Astrocyte (in vitro differentiated cells and primary cell): ENCODE measurements around the gene APOH. TPM values are rescaled to one million over a fixed set of nuclear protein-coding genes. Genes with fewer than 3 reads are reported as not detected.

Source experiments
- DNase-seq: peaks from one replicate; pipeline ENCODE4 v3.0.0-alpha.2; 2010; ENCODE audit warnings: low read depth
- FAIRE-seq: peaks from 2 replicates; lab custom pipeline; 2011; peaks lifted over from hg19 to GRCh38; lab: Jason Lieb, UNC
- H2AFZ ChIP-seq: 2 replicates; pipeline ENCODE4 v1.6.0; 2012; ENCODE audit warnings: low read depth, low read length, inconsistent platforms
- H3K27ac ChIP-seq: 2 replicates; pipeline ENCODE4 v1.5.1; 2011; ENCODE audit warnings: low read depth, low read length, inconsistent platforms
- H3K27me3 ChIP-seq: 2 replicates; pipeline ENCODE4 v1.6.0; 2011; ENCODE audit warnings: low read length, inconsistent platforms; ENCODE audit not compliant: insufficient read depth
- H3K36me3 ChIP-seq: 2 replicates; pipeline ENCODE4 v1.5.1; 2011; ENCODE audit warnings: low read length, inconsistent platforms; ENCODE audit not compliant: insufficient read depth
- H3K4me1 ChIP-seq: 2 replicates; pipeline ENCODE4 v1.5.1; 2011; ENCODE audit warnings: low read length, inconsistent platforms; ENCODE audit not compliant: insufficient read depth
- H3K4me2 ChIP-seq: 2 replicates; pipeline ENCODE4 v1.6.0; 2012; ENCODE audit warnings: low read length, inconsistent platforms
- H3K4me3 ChIP-seq: 2 replicates; pipeline ENCODE4 v1.5.1; 2011; ENCODE audit warnings: low read depth, mild to moderate bottlenecking, low read length, inconsistent platforms; ENCODE audit not compliant: insufficient read depth
- H3K79me2 ChIP-seq: 2 replicates; pipeline ENCODE4 v1.6.0; 2012; ENCODE audit warnings: mild to moderate bottlenecking, low read length, inconsistent platforms; ENCODE audit not compliant: insufficient read depth
- H3K9ac ChIP-seq: 2 replicates; pipeline ENCODE4 v1.6.0; 2012; ENCODE audit warnings: mild to moderate bottlenecking, low read length, inconsistent platforms
- H3K9me3 ChIP-seq: 2 replicates; pipeline ENCODE4 v1.5.1; 2012; ENCODE audit warnings: low read depth, mild to moderate bottlenecking, low read length, inconsistent platforms; ENCODE audit not compliant: insufficient read depth
- H4K20me1 ChIP-seq: 2 replicates; pipeline ENCODE4 v1.6.0; 2012; ENCODE audit warnings: low read length, inconsistent platforms; ENCODE audit not compliant: insufficient read depth
- H3K27ac Mint-ChIP-seq: one replicate; pipeline ENCODE4 v1.8.0; 2021; ENCODE audit warnings: mild to moderate bottlenecking, mixed read lengths; ENCODE audit not compliant: unreplicated experiment
- H3K27me3 Mint-ChIP-seq: one replicate; pipeline ENCODE4 v1.8.0; 2021; ENCODE audit warnings: low read depth, mixed read lengths; ENCODE audit not compliant: unreplicated experiment
- H3K36me3 Mint-ChIP-seq: one replicate; pipeline ENCODE4 v1.8.0; 2021; ENCODE audit warnings: low read depth, mixed read lengths; ENCODE audit not compliant: unreplicated experiment
- H3K4me1 Mint-ChIP-seq: one replicate; pipeline ENCODE4 v1.8.0; 2021; ENCODE audit warnings: low read depth, mixed read lengths; ENCODE audit not compliant: unreplicated experiment
- H3K4me3 Mint-ChIP-seq: one replicate; pipeline ENCODE4 v1.8.0; 2021; ENCODE audit warnings: mild to moderate bottlenecking, moderate library complexity, mixed read lengths; ENCODE audit not compliant: unreplicated experiment
- H3K9me3 Mint-ChIP-seq: one replicate; pipeline ENCODE4 v1.8.0; 2021; ENCODE audit warnings: mild to moderate bottlenecking, mixed read lengths; ENCODE audit not compliant: unreplicated experiment
- EZH2 ChIP-seq: IDR thresholded peaks from 2 replicates; pipeline ENCODE4 v1.6.1; 2012; ENCODE audit warnings: mild to moderate bottlenecking, low read length, inconsistent platforms; ENCODE audit not compliant: insufficient read depth
- total RNA-seq: library from RNA; stranded (reverse); gene quantifications from 2 replicates; pipeline ENCODE4 v1.2.1, GENCODE V29; 2021
- TF ChIP-seq, protein P1 (sequence below): IDR thresholded peaks from 2 replicates; pipeline ENCODE4 v1.5.1; 2011; ENCODE audit warnings: low read depth, mild to moderate bottlenecking, inconsistent platforms, low read length, moderate library complexity; ENCODE audit not compliant: insufficient read depth

APOH gene
- total RNA-seq, 1 donor from 2014 or later = not detected

DNA sequence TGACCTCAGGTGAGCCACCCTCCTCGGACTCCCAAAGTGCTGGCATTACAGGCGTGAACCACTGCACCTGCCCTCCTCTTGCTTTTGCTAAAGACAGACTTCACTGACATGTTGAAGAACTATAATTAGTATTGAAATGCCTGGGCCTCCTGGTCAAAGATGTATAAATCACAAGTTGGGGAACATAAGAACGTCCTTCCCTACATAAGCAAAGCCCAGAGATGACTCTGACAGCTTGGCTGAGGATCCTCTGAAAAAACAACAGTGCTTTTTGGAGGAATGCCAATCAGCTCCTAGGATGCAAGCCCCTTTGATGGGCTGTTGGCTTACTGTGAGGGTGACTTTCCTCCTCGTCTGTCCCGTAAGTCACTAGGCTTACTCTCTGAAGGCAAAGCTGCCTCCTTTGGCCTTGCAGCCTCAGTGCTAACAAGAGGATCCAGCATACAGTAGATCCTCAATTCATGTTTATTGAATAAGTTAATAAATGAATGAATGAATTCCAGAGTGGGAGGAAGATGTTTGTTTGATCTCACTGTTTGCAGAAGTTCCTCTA lies 6.3 kb downstream of the APOH start:
- no peak for DNase-seq
- Mint-ChIP-seq H3K27ac (no peak overlapping the region), H3K9me3 (no peaks in the 10 kb centered on the region), H3K4me3 (no peak overlapping the region), H3K4me1 (peaks cover 2% of the 10 kb centered on the region), H3K27me3 (peaks cover 11% of the 10 kb centered on the region), H3K36me3 (no peaks in the 10 kb centered on the region)
- Histone ChIP-seq H3K4me3 (no peak overlapping the region), H4K20me1 (no peaks in the 10 kb centered on the region), H3K4me2 (no peak overlapping the region), H3K9ac (no peak overlapping the region), H2AFZ (no peak overlapping the region), H3K9me3 (no peaks in the 10 kb centered on the region), H3K27me3 (peaks cover 10% of the 10 kb centered on the region), H3K79me2 (no peaks in the 10 kb centered on the region), H3K36me3 (no peaks in the 10 kb centered on the region), H3K27ac (no peak overlapping the region), H3K4me1 (peaks cover 5% of the 10 kb centered on the region)
- no peak for FAIRE-seq
- TF ChIP-seq, protein P1, sequence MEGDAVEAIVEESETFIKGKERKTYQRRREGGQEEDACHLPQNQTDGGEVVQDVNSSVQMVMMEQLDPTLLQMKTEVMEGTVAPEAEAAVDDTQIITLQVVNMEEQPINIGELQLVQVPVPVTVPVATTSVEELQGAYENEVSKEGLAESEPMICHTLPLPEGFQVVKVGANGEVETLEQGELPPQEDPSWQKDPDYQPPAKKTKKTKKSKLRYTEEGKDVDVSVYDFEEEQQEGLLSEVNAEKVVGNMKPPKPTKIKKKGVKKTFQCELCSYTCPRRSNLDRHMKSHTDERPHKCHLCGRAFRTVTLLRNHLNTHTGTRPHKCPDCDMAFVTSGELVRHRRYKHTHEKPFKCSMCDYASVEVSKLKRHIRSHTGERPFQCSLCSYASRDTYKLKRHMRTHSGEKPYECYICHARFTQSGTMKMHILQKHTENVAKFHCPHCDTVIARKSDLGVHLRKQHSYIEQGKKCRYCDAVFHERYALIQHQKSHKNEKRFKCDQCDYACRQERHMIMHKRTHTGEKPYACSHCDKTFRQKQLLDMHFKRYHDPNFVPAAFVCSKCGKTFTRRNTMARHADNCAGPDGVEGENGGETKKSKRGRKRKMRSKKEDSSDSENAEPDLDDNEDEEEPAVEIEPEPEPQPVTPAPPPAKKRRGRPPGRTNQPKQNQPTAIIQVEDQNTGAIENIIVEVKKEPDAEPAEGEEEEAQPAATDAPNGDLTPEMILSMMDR = no peak

DNA sequence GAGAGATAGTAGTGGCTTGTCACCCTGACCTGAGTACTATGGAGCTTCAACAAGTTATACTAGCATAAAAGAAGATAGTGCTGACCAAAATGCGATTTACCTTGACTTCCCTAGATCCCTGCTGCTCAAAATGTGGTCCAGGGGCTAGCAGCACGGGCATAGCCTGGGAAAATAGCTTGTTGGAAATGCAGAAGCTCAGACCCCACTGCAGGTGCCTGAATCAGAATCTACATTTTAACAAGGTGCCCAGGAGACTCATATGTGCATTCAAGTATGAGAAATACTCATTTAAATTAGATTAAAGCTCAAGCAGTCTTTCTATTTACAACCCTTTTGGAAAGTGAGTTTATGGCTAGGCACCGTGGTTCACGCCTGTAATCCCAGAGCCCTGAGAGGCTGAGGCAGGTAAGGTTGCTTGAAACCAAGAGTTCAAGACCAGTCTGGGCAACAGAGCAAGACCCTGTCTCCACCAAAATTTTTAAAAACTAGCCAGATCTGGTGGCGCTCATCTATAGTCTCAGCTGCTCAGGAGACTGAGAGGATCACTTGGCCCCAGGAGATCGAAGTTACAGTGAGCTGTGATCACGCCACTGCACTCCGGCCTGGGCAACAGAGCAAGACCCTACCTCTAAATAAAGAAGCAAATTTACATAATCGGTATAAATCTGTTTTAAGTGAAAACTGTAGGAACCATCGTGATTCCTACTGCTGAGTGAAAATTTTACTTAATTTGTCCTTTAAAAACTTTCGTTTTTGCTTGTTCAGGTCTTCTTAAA lies 7.3 kb downstream of the APOH start:
- H4K20me1 ChIP-seq = no peaks in the 10 kb centered on the region
- H3K27me3 ChIP-seq = peaks cover 8% of the 10 kb centered on the region
- TF ChIP-seq, protein P1 = no peak
- no peak for TF ChIP-seq EZH2
- H3K36me3 ChIP-seq = no peaks in the 10 kb centered on the region
- no peak overlapping the region for H2AFZ ChIP-seq
- no peak overlapping the region for H3K27ac ChIP-seq
- FAIRE-seq (no peak), DNase-seq (no peak)
- Mint-ChIP-seq H3K36me3 (no peaks in the 10 kb centered on the region), H3K4me1 (peaks cover 2% of the 10 kb centered on the region), H3K27me3 (peaks cover 11% of the 10 kb centered on the region), H3K27ac (no peak overlapping the region), H3K9me3 (no peaks in the 10 kb centered on the region), H3K4me3 (no peak overlapping the region)
- H3K79me2 ChIP-seq = no peaks in the 10 kb centered on the region
- no peak overlapping the region for H3K4me3 ChIP-seq
- no peaks in the 10 kb centered on the region for H3K9me3 ChIP-seq
- peaks cover 5% of the 10 kb centered on the region for H3K4me1 ChIP-seq
- H3K4me2 ChIP-seq = no peak overlapping the region
- no peak overlapping the region for H3K9ac ChIP-seq

DNA sequence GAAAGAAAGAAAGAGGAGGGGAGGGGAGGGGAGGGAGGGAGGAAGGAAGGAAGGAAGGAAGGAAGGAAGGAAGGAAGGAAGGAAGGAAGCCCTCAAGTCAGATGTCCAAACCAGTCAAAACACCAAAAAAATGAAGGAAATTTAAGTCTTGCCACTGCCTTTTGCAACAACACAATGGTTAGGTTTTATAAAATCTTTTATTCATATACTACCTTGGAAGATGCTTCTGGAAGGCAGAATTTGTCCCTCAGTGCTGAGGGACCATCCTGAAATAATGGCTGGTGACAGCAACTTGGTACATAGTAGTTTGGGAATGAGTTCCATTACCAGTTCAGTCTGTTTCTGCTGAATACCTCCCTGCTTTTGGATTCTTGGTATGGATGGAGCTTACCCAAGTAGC lies 7.9 kb downstream of the APOH start:
- Mint-ChIP-seq H3K4me3 (no peak overlapping the region), H3K4me1 (peaks cover 2% of the 10 kb centered on the region), H3K36me3 (no peaks in the 10 kb centered on the region), H3K9me3 (no peaks in the 10 kb centered on the region), H3K27me3 (peaks cover 11% of the 10 kb centered on the region), H3K27ac (no peak overlapping the region)
- H3K9me3 ChIP-seq = no peaks in the 10 kb centered on the region
- TF ChIP-seq, protein P1 = no peak
- TF ChIP-seq EZH2 = no peak
- H3K79me2 ChIP-seq = no peaks in the 10 kb centered on the region
- H2AFZ ChIP-seq = no peak overlapping the region
- DNase-seq = no peak
- no peak for FAIRE-seq
- no peak overlapping the region for H3K4me3 ChIP-seq
- no peak overlapping the region for H3K27ac ChIP-seq
- H3K4me2 ChIP-seq = no peak overlapping the region
- no peaks in the 10 kb centered on the region for H3K36me3 ChIP-seq
- no peak overlapping the region for H3K9ac ChIP-seq
- H3K27me3 ChIP-seq = peaks cover 8% of the 10 kb centered on the region
- H4K20me1 ChIP-seq = no peaks in the 10 kb centered on the region
- peaks cover 5% of the 10 kb centered on the region for H3K4me1 ChIP-seq
